Measurements from ENCODE around the gene MRPL39.
"Not testable (repeated sequence)": the region's sequence is repeated elsewhere in the genome, so short reads cannot be mapped to it uniquely, and the experiment has no call there.

Gene MRPL39

DNA sequence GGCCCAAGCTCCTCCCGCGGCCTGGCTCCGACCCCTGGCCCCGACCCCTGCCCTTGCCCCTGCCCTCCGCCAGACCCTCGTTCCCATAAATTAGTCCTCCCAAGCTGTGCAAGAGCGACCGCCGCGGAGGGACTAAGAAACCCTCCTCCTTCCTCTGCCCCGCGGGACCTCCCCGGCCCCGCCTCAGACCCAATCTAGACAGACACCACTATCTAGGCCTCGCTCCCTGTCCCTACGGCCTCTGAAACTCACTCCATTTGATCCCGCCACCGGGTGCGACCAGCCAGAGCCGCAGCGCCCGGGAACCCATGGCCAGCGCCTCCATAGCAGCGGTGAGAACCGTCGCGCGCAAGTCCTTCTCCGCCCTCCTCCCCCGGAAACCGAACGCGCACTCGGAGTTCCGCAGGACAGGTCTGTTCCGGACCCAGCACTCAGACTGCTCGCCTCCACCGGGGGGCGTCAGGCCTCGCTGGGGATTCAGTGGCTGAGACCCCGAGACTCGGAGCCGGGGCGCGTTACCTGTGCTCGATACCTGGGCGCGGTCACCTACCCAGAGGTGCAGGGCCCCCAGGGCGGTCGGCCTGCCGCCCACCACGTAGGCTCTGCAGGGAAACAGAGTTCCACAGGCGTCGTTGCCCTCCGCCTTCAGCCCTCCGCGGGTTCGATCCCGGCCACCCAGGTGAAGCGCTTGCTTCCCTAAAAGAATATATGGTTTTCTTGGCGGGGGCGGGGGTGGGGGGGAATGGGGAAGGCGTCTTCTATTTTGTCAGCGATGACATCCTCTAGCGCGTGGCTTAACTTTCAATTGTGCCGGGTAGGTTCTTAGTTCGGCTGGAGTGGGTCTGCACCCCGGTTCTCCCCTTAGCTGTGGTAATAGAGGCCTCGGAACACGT lies at the start of gene MRPL39:
MRPL39 (minus strand) TSS at position 331 of the 893 bp plus-strand sequence; CDS start at position 325, 6 bp downstream.
- DNase-seq = peak; percentile 57

DNA sequence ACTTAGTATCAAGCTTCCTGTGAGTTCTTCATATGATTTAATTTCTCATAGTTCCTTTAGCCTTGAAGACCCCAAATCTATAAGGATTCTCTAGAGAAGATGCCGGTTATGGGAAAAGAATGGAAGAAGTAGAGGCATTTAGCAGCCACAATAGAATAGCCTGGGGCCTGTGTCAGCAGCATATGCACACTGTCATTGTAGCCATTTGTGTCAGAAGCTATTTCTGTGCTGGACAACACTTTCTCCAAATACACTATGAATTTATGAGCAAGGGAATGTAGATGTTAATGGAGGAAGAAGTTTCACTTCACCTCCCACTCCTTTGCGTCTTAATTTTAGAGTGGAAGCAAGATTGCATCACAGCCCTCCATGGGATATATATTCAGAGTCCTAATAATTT lies 49.1 kb upstream of the MRPL39 start:
- no peak for DNase-seq

DNA sequence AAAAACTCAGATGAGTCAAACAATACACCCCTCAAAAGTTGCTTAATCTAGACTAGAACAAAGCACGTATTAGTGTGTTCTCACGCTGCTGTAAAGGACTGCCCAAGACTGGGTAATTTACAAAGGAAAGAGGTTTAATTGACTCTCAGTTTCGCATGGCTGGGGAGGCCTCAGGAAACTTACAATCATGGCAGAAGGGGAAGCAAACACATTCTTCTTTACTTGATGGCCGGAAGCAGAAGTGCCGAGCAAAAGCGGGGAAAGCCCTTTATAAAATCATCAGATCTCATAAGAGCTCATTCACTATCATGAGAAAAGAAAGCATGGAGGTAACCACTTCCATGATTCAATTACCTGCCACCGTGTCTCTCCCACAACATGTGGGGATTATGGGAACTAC lies 41.9 kb upstream of the MRPL39 start:
- DNase-seq = no peak

DNA sequence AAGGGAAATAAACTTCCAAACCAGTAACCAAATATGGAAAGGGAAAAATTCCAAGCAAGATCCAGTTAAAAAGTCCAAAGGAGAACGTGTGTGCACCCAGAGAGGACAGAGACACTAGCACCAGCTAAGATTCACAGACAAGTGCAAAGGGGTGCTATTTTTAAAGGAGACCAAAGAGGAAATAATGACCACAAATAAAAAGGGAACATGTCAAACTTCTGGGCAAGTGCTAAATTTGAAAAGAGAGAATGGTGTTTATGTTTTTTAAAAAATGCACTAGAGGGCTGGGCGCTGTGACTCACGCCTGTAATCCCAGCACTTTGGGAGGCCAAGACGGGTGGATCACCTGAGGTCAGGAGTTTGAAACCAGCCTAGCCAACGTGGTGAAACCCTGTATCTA lies 40.4 kb upstream of the MRPL39 start:
- DNase-seq = no peak

DNA sequence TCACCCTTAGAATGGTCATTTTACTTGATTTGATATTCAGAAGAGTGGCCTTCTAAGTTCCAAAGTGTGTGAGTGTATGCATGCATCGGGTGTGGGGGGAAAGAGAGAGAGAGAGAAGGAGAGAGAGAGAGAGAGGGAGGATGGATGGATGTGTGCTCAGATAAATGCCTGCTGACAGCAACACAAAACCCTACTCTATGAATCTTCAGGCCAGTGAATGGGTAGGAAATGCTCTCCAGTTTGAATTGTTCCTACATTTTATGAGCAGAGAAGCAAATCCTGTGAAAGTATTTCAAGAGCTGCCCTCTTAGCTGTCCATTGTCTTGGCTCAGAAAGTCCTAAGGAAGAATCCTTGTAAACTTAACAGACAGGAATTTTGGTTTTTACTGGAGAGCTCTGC lies 39.2 kb upstream of the MRPL39 start:
- DNase-seq = no peak

DNA sequence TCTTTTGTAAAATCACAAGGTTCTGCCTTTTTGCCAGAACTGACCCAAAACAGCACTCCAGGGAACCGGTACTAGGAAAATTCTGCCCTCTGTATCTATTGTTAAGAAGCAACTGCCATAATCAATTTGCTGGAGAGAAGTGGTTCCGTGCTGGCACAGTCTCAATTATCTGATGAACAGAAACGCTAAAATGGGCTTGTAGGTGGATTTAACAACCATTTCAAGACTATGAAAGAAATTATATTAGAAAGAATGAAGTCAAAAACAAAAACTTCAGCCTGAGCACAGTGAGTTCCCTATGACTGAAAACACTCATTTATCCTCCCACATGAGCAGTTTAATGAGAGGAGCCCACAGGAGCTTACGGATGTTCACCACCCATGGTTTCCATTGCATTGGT lies 36.2 kb upstream of the MRPL39 start:
- no peak for DNase-seq

DNA sequence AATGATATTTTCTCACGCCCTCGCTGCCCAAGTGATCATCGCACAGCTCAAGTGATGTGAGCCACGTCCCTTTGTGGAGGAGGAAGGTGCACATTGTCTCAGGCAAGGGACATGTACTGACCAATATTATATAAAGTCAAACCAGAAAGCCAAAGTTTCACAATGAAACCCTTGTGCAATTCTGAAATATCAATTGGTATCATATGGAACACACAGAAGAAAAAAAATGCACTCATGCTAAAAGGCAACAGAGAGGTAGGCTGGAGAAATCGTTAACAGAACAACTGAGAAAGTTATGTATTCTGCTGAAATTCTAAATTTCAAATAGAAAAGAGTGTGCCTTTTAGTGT lies 33.6 kb upstream of the MRPL39 start:
- no peak for DNase-seq

DNA sequence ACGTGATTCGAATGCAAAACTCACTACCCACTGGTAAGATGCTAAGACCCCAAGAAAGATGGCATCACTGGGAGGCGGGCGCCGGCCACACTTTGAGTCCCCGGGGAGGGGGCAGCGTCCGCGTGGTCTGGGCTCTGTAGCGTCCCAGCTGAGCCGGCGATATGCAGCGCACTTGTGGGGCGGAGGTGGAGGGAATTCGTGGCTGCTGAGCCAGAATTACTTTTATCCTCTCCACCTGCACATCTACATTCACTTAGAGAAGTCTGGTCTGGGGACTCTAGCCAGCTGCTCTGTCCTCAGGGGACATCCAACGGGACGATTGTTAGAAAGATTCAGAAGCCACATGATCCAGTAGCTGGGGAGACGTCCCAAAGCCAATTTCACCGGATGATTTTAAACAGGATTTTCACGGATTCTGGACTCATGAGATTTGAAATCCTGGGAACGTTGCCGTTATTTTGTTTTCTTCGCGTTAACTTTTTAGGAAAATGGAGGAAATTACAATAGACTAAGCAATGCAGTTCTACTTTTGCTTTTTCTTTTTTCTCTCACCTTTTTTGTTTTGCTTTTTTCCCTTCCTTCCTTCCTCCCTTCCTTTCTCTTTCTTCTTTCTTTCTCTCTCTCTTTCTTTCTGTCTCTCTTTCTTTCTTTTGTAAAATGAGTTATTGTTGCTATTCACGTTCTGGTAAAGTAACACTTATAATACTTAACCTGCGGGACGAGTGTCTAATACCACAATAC lies 33.1 kb upstream of the MRPL39 start:
- DNase-seq = no peak

DNA sequence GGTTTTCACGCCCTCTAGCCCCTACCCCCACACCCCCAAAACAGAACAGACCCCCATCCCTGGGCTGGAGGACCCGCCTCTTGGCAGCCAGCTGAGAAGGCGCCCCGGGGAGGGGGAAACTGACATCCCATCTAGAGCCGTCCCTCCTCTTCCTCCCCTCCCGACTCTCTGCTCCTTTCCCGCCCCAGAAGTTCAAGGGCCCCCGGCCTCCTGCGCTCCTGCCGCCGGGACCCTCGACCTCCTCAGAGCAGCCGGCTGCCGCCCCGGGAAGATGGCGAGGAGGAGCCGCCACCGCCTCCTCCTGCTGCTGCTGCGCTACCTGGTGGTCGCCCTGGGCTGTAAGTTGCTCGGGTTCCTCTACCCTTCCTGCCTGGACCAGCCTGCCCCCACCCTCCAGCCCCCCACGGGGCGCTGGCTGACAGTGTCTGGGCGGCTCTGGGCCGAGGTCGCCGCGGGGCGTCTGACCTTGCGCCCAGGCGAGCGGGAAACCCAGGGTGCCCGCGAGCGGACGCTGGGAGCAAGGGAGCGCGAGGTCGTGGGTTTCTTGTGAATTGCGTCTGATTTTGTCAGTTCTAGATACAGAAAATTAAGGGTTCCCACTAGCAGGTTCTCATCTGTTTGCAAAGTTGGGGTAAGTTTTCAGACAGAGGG lies 32.4 kb upstream of the MRPL39 start:
- no peak for DNase-seq

DNA sequence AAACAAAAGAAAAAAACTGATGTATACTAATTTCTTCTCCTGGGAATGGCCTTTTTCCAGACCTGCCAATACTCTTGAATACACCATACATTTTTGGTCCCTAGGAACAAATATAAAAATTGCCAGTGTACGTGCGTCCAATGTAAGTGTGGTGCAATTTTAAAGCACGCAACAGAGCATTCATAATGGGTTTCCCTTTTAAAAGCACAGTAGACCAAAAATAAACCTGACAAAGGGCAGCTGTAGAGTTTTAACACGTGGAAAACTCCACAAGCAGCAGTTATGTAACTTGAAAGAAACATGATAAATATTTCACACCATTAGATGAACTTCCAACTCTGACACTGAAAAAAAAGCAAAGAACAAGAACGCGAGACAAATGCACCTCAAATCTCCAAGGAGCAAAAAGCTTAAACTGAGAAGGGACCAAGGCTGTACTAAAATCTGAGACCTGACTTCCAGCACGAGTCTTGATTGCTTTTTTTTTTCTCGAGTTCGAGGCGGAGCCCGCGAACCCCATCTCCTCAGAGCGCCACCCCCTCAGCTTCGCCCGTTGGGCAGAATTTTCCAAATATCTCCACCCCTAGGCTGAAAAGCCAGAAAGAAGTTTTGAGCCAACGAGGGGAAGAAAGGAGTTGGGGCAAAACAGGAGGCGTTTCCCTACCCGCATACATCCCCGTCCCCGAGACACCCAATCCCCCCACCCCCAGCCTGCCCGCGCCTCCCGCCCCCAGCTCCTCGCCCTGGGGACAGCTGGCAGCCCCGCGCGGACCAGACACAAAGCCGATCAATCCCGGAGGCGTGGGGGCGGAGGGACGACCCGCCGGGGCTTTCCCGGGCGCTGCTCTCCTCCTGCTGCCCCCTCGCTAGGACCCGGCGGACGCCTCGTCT lies 31.6 kb upstream of the MRPL39 start, which contains the start of gene JAM2:
JAM2 (plus strand) TSS at position 599 of the 891 bp plus-strand sequence. CDS start 564 bp downstream, outside the sequence.
- DNase-seq = no peak

DNA sequence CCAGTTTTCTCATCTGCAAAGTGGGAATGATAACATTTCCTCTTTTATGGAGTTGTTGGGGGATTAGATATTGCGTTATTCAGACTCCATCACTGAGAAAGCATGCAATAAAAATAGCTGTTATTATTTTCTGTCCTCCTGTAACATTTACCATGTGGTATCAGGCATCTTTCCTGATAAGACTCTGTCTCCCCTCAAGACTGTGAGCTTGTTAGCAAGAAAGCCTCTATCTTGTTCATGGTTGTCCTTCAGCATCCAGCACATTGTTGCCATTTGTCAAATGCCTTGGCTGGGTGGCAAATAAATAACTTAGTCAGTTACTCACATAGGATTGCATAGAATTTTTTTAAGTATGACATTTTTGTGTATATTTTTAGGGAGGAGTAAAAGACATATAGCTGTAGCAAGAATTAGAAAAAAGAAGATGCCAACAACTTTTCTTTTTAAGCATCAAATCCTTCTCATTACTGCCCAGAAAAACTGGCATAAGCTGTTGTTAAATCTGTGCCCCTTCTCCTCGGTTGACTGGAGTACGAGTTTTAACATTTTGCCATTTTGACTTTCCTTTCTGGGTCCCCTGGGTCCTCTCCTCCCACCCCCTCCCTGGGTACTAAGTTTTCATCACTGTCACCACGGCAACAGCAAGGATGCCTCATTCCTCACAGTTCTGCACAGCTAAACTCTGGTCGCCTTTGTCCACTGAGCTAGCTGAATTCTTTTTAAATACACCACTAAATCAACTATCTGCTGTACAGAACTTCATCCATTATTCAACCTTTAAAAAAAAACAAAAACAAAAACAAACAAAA lies 30.8 kb upstream of the MRPL39 start:
- DNase-seq = no peak

DNA sequence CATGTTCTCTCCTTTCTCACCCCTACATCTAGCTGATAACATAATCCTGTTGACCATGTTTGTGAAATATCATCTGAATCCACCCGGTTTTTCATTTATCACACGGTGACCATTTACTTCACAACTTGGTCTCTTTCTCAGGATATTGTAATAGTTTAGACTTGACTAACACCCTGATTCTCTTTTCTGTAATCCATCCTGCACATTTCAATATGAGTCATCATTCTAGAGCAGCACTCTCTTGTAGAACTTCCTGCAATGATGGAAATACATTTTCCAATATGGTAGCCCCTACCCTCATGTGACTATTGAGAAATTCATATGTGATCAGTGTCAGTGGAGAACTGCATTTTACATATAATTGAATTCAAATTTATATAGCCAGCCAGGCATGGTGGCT lies 29.4 kb upstream of the MRPL39 start:
- DNase-seq = no peak

DNA sequence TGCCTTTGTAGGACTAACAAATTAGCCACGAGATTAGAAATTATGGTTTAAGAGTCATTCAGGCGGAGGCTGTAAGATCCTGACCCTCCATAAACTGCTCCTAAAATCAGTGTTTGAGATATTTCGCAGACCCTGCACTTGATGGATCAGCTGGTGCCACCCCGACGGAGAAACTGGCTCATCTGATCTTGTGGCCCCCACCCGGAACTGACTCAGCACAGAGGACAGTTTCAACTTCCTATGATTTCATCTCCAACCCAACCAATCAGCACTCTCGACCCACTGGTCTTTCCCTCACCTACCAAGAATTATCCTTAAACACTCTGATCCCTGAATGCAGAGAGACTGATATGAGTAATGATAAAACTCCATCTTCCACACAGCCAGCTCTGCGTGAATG lies 28.0 kb upstream of the MRPL39 start:
- no peak for DNase-seq

DNA sequence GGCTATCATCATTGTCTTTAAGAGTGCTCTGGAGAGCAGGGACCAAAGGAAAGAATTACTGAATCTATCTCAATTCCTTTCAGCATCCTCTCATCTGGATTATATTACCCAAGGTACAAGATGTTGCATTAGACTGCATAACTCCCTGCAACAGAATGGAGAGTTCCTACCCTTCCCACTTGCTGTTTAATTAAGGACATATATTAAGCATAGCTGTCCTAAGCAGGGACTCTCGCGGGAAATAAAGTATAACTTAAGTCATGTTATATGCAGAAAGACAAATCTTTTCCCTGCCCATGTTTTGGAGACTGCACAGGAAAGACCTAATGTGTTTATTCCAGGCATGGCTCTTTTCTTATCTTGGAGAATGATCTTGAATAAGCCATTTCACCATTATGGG lies 25.0 kb upstream of the MRPL39 start:
- DNase-seq = no peak

DNA sequence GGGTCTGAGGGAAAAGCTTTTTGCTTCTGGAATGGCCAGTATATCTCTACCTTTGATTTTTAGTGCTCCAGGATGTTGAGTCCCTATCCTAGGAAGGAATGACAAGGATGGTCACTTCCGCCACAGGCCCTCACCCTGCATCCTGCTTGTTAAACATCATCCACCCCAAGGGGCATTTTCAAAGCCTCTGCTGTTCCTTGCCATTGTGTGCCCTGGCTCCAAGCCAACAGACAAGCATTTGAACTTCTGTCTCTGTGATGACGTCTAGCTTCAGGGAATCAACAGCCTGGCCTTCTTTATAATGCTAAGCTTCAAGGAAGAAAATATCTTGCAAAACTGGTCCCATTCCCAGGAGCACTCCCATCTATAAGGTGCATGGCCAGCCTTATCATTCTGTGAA lies 19.5 kb upstream of the MRPL39 start:
- DNase-seq = no peak

DNA sequence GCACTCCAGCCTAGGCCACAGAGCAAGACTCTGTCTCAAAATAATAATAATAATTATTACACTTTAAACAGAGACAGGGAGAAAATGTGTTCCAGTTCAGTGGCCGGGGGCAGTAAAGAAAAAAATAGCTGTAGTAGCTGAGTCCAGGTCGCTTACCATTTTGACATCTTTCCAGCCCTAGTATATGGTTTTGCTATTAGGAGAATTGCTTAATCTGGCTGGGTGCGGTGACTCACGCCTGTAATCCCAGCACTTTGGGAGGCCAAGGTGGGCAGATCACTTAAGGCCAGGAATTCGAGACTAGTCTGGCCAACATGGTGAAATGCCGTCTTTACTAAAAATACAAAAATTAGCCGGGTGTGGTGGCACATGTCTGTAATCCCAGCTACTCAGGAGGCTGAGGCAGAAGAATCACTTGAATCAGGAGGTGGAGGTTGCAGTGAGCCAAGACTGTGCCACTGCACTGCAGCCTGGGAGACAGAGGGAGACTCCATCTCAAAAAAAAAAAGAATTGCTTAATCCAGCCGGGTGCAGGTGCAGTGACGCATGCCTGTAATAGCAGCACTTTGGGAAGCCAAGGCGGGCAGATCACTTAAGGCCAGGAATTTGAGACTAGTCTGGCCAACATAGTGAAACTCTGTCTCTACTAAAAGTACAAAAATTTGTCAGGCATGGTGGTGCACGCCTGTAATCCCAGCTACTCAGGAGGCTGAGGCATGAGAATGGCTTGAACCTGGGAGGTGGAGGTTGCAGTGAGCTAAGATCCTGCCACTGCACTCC lies 18.7 kb upstream of the MRPL39 start:
- not testable (repeated sequence) for DNase-seq

DNA sequence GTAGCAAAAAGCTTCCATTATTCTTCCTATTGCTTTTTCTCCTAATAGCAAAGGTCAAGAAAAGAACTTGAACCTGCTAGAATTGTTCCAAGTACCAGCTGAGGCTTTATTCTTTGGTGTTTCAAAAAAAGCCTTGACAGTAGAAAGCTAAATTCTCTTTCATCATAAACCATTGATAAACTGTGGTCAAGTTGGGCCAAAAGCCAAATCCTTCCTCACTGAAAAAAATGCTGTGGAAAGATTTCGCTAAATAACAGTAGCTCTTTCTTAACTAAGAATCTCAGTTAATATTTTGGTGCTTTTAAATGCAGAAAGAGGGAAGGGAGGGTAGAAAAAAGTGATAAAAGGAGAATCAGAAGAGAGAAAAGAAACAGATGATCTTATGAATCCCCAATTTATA lies 17.8 kb upstream of the MRPL39 start:
- no peak for DNase-seq

DNA sequence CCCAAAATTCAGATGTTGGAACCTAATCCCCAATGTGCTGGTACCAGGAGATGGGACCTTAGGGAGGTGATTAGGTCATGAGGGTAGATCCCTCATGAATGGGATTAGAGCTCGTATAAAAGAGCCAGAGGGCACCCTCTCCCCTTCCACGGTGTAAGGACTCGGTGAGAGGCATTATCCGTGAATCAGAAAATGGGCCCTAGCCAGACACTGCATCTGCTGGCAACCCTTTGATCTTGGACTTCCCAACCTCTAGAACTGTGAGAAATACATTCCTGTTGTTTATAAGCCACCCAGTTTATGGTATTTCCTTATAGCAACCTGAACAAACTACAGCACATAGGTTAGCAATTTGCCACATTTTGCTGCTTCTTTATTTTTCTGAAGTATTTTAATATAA lies 17.2 kb upstream of the MRPL39 start:
- no peak for DNase-seq

DNA sequence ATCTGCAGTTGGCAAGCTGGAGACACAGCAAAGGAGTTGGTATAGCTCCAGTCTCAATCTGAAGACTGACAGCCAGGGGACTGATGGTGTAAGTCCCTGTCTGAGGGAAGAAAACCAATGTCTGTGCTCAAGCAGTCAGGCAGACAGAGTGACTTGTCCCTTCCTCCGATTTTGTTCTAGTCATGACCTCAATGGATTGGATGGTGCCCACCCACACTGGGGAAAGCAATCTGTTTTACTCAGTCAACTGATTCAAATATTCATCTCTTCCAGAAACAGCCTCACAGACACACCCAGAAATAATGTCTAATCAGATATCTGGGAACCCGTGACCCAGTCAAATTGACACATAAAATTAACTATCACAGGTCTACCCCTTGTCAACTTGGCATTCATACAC lies 11.9 kb upstream of the MRPL39 start:
- DNase-seq = no peak

DNA sequence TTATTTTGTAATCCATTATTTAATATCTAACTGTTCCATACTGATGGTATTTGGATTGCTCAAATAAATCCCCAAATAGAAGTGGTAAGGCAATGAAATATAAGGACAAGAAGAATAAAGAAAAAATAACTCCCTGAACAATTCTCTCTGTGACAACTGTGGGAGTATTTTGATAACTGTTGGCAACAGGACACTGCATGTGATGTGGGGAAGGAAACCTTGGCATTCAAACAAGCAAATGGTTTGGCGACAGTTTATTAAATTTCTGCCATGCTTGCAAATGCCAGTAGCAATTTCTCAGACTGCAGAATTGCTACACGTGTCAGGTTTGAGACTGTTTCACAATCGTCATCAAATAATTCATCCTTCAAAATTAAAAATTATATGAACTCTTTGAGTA lies 8.6 kb upstream of the MRPL39 start:
- no peak for DNase-seq

DNA sequence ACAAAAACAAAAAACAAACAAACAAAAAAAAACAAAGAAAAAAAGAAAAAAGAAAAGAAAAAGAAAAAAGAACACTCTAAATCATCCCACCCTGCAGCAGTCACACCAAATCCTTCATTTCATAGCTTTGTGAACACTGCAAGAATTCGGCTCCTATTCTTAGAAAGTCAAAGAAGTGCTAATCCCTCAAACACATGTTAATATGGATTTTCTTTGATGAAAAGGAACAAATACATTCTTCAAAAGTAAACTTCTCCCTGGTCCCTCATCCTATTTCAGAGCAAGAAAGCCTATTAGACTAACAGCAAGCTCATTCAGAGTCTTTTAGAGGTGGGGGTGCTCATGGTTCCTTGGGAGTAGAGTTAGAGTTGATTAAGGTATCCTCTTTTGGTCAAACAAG lies 7.2 kb upstream of the MRPL39 start:
- no peak for DNase-seq
